ENCODE results near the gene WWOX.

The WWOX gene

DNA sequence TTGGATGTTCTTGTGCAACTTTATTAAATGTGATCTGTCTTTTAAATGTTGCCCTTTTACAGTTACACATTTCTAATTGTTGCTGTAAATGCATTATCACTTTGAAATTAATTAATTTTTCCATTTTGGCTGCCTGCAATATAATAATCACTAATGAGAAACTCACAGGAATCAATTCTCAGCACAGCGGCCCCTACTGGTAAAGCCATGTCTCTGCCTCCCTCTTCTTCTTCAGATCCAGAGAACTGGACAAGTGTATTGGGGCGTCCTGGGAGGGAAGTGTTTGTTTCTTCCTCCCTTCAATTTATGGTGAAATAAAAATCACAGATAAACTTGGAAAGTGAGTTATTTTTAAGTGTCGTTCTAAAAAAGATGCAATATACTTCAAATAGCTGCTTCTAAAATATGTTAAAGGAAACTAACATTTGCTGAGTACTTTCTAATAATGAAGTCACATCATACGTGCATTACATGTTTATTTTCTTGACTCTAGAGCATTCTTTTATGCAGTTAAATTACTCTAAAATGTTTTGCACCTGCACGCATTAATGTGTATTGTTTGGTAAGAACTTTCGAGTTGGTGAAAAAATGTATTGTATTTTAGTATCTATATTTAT is 338.0 kb downstream of the WWOX start:
- TF ChIP-seq ZNF70 (CRISPR knock-in tag; IDR thresholded peaks at IDR 0.05) (no peak), ESRRG (CRISPR knock-in tag; IDR thresholded peaks at IDR 0.05) (no peak)
- 0 out of 3 replicates have a peak, but pooled peaks have one; percentile 30 for ATAC-seq

DNA sequence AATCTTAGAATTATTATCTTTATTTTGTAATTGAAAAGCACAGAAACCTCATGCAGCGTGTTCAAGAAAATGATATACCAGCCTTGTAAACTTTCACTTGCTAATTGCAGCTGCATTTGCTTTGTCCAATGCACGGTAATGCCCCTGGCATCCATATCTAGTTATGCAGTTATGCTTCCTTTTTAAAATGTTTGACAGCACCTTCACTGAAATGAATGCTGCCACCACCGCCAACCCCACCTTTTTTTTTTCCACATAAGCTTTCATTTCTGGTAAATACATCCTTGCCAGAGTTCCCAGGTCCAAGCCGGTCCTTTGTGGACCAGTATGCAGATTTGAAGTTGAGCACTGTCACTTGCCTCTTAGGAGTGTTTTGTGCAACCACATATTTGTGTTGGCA is 338.8 kb downstream of the WWOX start:
- ATAC-seq, result no peak
- TF ChIP-seq ISL1 (CRISPR knock-in tag; IDR thresholded peaks at IDR 0.05) (no peak), TCF4 (CRISPR knock-in tag; IDR thresholded peaks at IDR 0.05; ENCODE audit: borderline replicate concordance) (no peak), TOX (CRISPR knock-in tag; IDR thresholded peaks at IDR 0.05; ENCODE audit: borderline replicate concordance) (no peak), GLIS3 (CRISPR knock-in tag; IDR thresholded peaks at IDR 0.05) (no peak), OSR1 (CRISPR knock-in tag; IDR thresholded peaks at IDR 0.05) (no peak)
- TF ChIP-seq, protein P1, sequence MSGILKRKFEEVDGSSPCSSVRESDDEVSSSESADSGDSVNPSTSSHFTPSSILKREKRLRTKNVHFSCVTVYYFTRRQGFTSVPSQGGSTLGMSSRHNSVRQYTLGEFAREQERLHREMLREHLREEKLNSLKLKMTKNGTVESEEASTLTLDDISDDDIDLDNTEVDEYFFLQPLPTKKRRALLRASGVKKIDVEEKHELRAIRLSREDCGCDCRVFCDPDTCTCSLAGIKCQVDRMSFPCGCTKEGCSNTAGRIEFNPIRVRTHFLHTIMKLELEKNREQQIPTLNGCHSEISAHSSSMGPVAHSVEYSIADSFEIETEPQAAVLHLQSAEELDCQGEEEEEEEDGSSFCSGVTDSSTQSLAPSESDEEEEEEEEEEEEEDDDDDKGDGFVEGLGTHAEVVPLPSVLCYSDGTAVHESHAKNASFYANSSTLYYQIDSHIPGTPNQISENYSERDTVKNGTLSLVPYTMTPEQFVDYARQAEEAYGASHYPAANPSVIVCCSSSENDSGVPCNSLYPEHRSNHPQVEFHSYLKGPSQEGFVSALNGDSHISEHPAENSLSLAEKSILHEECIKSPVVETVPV (CRISPR knock-in tag; IDR thresholded peaks at IDR 0.05), result no peak
- TF ChIP-seq, protein P2, sequence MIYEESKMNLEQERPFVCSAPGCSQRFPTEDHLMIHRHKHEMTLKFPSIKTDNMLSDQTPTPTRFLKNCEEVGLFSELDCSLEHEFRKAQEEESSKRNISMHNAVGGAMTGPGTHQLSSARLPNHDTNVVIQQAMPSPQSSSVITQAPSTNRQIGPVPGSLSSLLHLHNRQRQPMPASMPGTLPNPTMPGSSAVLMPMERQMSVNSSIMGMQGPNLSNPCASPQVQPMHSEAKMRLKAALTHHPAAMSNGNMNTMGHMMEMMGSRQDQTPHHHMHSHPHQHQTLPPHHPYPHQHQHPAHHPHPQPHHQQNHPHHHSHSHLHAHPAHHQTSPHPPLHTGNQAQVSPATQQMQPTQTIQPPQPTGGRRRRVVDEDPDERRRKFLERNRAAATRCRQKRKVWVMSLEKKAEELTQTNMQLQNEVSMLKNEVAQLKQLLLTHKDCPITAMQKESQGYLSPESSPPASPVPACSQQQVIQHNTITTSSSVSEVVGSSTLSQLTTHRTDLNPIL (CRISPR knock-in tag; IDR thresholded peaks at IDR 0.05; ENCODE audit: low read depth), result no peak

DNA sequence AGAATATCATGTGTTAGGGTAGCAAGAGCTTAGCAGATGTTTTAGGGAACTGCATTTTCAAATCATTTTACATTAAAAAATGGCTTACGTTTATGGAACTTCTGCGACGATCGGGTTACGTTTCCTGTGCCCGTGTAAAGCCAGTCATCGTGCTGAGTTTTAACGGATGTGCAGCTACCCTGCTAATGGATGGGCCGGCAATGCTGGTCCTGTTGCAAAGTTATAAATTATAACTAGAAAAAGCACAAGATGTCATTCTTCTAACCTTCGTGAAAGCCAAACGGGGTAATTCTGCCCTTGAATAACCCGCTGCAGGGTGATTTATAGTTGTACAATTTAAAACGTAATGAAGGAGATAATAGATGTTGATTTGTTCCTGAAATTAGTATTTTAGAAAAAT is 339.2 kb downstream of the WWOX start:
- ATAC-seq, result no peak
- TF ChIP-seq OSR1 (CRISPR knock-in tag; IDR thresholded peaks at IDR 0.05), result no peak
- no peak for TF ChIP-seq PPARA (CRISPR knock-in tag; IDR thresholded peaks at IDR 0.05; ENCODE audit: borderline replicate concordance)
- TF ChIP-seq, protein P2 (CRISPR knock-in tag; IDR thresholded peaks at IDR 0.05; ENCODE audit: low read depth), result no peak
- no peak for TF ChIP-seq ESRRG (CRISPR knock-in tag; IDR thresholded peaks at IDR 0.05)
- no peak for TF ChIP-seq ZNF70 (CRISPR knock-in tag; IDR thresholded peaks at IDR 0.05)
- no peak for TF ChIP-seq RARB (CRISPR knock-in tag; IDR thresholded peaks at IDR 0.05)
- TF ChIP-seq, protein P3, sequence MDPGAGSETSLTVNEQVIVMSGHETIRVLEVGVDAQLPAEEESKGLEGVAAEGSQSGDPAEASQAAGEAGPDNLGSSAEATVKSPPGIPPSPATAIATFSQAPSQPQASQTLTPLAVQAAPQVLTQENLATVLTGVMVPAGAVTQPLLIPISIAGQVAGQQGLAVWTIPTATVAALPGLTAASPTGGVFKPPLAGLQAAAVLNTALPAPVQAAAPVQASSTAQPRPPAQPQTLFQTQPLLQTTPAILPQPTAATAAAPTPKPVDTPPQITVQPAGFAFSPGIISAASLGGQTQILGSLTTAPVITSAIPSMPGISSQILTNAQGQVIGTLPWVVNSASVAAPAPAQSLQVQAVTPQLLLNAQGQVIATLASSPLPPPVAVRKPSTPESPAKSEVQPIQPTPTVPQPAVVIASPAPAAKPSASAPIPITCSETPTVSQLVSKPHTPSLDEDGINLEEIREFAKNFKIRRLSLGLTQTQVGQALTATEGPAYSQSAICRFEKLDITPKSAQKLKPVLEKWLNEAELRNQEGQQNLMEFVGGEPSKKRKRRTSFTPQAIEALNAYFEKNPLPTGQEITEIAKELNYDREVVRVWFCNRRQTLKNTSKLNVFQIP (CRISPR knock-in tag; IDR thresholded peaks at IDR 0.05; ENCODE audit: borderline replicate concordance, low read depth), result no peak
- no peak for TF ChIP-seq SNAI2 (CRISPR knock-in tag; IDR thresholded peaks at IDR 0.05)
- no peak for TF ChIP-seq GLIS3 (CRISPR knock-in tag; IDR thresholded peaks at IDR 0.05)
- TF ChIP-seq BACH2 (CRISPR knock-in tag; IDR thresholded peaks at IDR 0.05; ENCODE audit: borderline replicate concordance), result no peak

DNA sequence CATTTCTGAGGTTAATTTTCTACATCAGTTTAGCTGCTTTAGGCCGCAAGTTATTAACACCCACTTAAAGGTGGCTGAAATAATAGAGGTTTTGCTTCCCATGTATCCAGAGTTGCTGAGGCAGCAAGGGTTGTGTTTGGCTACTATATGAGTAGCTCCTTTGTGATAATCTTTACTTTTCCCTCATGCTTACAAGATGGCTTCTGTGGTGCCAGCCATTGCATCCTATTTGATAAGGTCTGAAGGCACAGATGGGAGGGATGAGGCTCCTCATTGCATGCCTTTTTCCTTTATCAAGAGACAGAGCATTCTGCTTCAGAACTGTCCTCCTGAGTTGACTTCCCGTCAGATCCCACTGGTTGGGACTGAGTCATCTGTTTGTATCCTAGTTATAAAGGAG is 340.2 kb downstream of the WWOX start:
- TF ChIP-seq RARB (CRISPR knock-in tag; IDR thresholded peaks at IDR 0.05) (no peak), BACH2 (CRISPR knock-in tag; IDR thresholded peaks at IDR 0.05; ENCODE audit: borderline replicate concordance) (no peak), ZFP3 (CRISPR knock-in tag; IDR thresholded peaks at IDR 0.05) (no peak), ISL1 (CRISPR knock-in tag; IDR thresholded peaks at IDR 0.05) (no peak), TOX (CRISPR knock-in tag; IDR thresholded peaks at IDR 0.05; ENCODE audit: borderline replicate concordance) (no peak), ESRRG (CRISPR knock-in tag; IDR thresholded peaks at IDR 0.05) (no peak), ARNTL (CRISPR knock-in tag; IDR thresholded peaks at IDR 0.05; ENCODE audit: borderline replicate concordance, low read depth) (no peak)
- TF ChIP-seq, protein P4, sequence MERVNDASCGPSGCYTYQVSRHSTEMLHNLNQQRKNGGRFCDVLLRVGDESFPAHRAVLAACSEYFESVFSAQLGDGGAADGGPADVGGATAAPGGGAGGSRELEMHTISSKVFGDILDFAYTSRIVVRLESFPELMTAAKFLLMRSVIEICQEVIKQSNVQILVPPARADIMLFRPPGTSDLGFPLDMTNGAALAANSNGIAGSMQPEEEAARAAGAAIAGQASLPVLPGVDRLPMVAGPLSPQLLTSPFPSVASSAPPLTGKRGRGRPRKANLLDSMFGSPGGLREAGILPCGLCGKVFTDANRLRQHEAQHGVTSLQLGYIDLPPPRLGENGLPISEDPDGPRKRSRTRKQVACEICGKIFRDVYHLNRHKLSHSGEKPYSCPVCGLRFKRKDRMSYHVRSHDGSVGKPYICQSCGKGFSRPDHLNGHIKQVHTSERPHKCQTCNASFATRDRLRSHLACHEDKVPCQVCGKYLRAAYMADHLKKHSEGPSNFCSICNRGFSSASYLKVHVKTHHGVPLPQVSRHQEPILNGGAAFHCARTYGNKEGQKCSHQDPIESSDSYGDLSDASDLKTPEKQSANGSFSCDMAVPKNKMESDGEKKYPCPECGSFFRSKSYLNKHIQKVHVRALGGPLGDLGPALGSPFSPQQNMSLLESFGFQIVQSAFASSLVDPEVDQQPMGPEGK (CRISPR knock-in tag; IDR thresholded peaks at IDR 0.05; ENCODE audit: borderline replicate concordance), result no peak
- TF ChIP-seq, protein P2 (CRISPR knock-in tag; IDR thresholded peaks at IDR 0.05; ENCODE audit: low read depth), result no peak
- TF ChIP-seq, protein P3 (CRISPR knock-in tag; IDR thresholded peaks at IDR 0.05; ENCODE audit: borderline replicate concordance, low read depth), result no peak
- ATAC-seq, result no peak

Data from SK-N-SH treated with all-trans-retinoic acid at 6 μM for 48 hours (cell line).